ENCODE results near the gene FOSL1.

The FOSL1 gene

DNA sequence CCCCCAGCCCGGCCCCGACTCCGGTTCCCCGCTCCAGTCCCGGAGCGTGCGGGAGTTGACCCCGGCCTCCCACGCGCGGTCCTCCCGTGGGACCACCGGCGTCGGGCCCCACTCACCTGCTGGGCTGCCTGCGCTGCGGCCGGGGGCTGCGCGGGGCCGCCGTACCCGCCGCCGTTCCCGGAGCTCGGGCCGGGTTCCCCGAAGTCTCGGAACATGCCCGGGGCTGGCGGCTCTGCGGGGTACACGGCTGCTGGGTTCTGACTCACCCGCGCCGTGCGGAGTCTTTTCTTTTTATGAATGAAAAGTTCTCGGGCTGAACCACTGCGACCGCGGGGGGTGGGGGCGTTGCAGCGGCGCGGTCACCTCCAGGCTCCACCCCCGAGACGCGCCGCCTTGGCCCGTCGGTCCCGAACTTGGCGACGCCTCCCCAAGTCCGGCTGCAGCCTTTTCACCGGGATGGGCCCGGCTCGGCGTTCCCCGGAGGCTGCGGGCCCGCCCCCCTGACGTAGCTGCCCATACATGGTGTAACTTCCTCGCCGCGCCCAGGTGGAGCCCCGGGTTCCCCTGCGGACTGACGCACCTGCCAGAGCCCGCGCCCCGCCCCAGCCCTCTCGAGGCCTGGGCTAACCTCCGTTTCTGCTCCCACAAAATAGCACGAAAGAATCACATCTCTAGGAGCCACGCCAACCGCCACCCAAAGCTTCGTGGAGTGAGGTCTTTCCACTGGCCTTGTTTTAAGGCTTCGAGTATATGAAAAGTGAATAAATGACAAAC, at the start of gene FOSL1:
TSS of gene FOSL1 (minus strand) at position 264 of the 774 bp plus-strand sequence. CDS start at position 215, 49 bp downstream.
- DNase-seq, result peak; percentile 92 to 97

DNA sequence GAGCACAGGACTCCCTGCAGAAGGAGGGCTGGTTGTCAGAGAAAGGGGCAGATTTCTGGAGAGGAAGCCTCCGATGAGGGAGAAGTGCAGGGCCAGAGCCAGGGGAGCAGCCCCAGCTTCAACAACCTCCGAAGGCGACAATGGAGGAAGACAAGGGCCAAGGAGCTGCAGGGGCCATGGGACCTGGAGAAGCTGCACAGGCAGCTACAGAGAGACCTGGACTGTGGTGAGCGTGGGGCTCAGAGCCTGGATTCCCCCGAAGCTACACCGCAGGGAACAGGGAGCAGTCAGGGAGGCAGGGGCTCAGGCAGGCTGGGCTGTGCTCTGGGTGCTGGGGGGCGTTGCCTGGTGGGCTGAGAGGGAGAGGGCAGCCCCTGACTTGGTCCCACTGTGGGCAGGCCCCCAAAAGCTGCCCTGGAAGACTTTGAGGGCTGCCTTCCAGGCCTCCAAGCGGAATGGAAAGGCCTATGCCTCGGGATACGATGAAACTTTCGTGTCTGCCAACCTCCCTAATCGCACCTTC, 47.5 kb upstream of the FOSL1 start:
- DNase-seq, result no peak

DNA sequence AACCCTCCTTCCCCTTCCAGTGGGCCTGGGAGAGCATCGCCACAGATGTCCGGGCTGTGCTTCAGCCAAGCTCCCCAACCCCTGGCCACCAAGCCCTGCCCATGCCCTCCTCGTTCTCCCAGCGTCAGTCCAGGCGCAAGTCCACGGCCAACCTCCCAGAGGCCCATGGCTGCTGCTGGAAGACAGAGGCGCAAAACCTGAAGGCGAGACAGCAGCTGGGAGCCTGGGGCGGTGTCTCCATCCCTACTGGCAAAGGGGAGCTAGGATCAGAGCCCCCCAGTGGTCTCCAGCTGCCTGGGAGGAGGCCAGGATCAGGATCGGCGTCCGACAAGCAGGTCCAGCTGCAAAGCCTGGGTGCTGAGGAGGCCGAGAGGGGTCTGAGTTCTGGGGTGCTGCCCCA, 46.9 kb upstream of the FOSL1 start:
- DNase-seq, result no peak

DNA sequence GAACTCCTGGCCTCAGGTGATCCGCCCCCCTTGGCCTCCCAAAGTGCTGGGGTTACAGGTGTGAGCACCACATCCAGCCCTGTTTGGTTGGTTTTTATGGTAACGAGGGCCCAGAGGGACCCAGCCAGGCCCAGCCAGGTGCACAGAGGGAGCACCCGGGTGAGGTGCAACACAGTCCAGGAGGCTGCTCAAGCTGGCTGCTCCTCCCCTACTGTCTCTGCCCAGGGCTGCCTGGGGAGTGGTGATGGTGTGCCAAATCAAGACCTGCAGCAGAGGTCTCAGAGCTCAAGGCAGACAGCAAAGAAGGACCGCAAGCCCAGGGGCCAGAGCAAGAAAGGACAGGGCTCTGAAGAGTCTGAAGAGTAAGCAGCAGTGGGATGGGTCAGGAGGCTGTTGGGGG, 46.5 kb upstream of the FOSL1 start:
- DNase-seq, result no peak

DNA sequence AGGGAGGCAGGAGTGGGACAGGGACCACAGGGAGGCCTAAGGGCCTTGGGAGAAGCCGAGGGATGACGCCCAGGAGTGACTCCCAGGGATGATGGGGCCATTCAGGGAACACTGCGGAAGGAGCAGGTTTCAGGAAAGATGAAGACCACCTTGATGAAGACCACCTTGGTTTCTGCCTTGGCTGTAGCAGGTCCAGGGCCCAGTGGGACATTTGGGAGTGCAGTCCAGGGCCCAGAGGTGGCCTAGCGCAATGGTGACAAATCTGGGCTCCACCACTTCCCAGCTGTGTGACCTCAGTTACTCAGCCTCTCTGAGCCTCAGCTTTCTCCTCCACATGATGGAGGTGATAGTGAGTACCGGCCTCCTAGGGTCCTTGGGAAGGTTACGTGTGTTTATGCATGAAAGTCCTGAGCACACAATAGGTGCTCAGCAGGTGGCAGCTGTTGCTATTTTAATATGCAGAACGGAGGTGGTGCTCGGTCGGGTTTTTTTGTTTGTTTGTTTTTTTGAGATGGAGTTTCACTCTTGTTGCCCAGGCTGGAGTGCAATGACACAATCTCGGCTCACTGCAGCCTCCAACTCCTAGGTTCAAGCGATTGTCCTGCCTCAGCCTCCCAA, 45.9 kb upstream of the FOSL1 start:
- DNase-seq, result no peak

DNA sequence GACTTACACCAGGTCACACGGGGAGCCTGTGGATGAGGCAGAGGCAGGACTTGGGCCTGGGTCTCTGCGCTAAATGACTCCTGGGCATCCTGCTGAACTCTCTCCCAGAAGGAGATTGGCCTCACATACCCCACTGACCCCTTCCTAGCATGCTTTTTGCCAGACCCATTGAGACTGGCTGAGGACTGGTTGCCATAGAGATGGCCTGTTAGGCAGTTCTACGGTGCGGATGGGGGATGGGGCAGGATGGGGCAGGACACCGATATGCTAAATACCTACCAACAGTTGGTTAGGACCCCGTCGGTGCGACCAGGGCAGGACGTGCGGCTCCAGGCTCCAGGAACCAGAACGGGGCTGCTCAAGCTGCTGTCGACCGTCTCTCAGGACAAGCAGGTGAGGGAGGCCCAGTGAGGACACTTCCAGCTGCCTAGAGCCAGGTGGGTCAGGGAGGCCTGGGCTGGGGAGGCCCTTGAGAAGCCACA, 45.3 kb upstream of the FOSL1 start, which contains the start of gene TSGA10IP:
TSS of gene TSGA10IP (plus strand) at position 51 of the 482 bp plus-strand sequence. CDS start at position 247, 196 bp downstream.
- no peak for DNase-seq

DNA sequence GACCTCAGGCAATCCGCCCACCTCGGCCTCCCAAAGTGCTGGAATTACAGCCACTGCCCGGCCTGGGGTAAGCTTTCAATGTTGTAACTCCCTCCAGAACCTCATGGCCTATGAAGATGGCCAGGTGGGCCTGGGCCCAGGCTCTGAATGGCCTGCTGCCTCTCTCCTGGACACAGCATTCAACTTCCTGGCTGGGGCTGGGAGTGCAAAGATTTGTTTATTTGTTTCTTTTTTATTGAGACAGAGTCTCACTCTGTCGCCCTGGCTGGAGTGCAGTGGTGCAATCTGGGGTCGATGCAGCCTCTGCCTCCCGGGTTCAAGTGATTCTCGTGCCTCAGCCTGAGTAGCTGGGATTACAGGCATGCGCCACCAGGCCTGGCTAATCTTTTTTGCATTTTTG, 44.6 kb upstream of the FOSL1 start:
- DNase-seq, result no peak

DNA sequence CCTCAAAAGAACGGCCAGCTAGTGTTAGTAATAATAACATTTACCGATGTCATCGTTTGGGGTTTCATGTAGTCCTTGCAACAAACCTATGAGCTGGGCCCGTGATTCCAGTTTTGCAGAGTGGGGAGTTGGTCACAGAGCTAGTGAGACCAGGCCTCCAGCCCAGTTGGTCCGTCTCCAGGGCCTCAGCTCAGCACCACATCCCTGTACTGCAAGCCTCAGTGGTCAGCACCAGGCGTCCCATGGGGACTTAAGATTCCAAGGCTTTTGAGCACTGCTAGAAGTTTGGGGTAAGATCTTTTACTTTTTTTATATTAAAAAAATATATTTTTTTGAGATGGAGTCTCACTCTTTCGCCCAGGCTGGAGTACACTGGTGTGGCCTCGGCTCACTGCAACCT, 44.0 kb upstream of the FOSL1 start:
- DNase-seq, result no peak

DNA sequence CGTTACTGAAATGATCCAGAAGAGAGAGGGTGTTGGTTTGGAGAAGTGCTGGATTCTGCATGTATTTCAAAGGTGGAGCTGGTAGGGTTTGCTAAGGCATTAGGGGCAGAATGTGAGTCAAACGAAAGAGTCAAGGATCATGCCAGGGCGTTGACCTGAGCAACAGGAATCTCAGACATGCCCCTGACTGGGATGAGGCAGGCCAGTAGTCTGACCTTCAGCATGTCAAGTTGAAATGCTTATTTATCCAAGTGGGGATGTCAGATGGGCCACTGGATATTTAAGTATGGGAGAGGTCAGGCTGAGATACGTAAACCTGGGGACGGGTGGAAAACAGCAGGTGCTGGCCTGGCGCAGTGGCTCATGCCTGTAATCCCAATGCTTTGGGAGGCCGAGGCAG, 42.3 kb upstream of the FOSL1 start:
- DNase-seq, result no peak

DNA sequence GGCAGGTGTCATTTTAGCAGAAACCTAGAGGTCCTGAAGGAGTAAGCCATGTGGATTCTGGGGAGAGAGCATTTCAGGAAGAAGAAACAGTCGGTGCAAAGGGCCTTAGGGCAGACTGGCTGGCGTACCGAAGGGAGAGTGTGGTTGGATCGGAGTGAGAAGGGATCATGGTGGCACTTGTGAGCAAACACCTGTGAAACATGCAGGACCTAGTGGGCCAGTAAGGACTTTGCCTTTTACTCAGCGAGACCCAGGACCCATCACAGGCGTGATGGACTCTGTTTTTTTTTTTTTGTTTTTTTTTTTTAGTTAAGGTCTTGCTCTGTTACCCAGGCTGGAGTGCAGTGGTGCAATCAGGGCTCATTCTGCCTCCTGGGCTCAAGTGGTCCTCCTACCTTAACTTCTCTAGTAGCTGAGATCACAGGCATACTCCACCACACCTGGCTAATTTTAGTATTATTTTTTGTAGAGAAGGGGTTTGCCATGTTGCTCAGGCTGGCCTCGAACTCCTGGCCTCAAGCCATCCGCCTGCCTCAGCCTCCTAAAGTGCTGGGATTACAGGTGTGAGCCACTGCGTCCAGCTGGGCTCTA, 41.6 kb upstream of the FOSL1 start:
- DNase-seq, result no peak

DNA sequence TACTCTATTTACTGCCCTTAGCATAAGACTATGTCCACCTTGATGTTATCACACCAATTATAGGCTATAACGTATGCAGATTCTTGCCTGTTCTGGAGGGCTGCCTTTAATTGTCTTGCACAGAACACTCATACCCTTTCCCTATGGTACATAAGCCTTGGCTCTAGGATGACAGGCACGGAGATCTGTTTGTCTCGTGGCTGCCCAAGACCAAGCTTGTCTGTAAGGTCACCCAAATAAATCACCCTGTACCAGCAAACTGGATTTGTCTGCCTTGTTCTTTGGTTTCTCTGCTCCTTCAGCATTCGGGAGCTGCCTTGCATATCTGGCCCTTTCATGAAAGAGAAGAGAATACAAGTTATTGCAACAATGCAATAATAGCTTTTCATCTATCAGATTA, 37.6 kb upstream of the FOSL1 start:
- no peak for DNase-seq

DNA sequence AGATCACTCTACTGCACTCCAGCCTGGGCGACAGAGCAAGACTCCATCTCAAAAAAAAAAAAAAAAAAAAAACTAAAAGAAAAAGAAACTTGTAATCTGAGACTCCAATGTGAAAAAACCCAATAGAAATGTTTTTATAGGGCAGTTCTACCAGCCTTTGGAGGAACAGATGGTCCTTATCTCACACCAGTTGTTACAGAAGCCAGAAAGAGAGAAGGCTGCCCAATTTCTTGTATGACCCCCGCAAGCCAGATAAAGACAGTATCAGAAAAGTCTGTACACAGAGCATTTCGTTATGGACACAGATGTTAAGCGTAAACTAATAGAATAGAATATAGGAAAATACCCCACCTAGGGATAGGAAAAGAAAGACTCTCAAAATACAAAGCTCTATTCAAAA, 33.8 kb upstream of the FOSL1 start:
- no peak for DNase-seq

DNA sequence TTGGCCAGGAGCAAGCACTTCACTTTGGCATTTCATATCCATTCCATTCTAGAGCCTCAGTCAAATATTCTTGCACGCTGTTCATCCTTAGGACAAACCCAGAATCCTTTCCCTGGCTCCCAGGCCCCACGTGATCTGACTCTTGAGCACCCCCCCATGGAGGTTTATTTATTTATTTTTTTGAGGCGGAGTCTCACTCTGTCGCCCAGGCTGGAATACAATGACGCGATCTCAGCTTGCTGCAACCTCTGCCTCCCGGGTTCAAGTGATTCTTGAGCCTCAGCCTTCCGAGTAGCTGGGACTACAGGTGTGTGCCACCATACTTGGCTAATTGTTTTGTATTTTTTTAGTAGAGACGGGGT, 32.4 kb upstream of the FOSL1 start:
- no peak for DNase-seq

DNA sequence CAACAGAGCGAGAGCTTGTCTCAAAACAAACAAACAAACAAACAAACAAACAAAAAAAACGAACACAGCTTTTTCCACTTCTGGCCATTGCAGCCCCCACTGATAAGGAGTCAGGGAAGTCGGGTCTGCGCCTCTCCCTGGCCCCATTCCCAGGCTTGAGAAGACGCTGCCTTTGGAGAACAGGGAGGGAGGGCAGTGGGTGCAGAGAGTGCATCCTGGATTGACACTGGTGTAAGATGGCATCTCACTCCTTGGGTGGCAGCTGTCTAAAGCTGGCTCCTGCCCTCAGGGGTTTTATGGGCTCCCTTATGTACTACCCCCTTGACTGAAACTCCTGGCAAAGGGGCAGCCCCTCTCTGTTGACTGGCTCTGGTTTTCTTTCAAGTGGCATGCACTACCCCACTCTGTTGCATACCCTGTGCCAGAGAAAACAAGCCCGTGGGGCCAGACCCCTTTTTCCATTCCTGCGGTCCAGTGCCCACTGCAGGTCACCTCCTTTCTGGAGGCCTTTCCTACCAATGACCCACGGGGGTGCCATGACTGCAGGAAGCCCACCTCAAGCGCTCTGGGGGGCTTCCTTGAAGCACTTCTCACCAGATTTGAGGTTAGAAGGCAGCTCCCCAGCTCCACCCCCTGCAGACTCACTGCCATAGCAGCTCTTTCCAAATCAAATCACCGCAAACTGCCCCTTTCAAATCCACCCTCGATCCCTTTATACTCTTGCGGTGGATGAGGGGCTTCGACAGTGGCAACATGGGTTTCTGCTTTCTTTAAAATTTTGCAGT, 31.8 kb upstream of the FOSL1 start:
- no peak for DNase-seq

DNA sequence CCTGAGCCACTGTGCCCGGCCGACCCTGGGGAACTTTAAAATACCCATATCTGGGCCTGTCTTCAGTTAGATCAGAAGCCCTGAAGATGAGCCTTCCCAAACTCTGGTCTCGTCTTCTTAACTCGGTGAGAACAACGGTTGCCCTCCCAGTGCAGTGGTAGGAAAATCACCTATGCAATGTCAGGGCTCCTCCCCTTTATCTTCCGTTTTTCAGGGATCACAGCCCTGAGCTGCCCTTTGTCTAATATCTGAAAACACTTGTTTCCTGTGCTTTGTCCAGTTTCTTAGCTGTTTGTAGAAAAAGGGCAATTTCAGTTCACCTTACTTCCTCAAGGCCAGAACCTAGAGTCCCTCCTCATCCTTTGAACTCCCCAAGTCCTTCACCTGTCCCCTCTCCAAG, 28.5 kb upstream of the FOSL1 start:
- no peak for DNase-seq

DNA sequence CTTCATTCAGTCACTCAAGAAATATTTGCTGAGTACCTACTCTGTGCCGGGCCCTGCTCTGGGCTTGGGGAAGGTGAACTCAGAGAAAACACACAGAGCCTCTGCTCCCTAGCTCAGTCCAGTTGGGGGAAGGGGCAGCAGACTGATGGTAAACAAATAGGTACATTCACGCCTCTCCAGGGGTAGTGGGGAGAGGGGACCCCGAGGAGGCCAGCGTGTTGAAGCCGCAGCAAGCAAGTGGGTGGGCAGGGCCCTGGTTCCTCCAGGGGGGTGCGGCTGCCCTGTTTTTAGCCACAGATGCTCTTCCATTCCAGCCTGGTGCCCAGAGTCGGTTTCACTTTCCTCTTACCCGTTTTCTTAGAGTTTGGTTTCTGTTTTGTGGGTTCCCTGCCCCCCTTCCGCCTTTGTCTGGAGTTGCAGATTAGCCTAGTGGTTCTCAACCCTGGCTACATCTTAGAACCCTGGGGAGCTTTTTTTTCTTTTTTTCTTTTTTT, 27.8 kb upstream of the FOSL1 start:
- peak; percentile 69 to 72 for DNase-seq

DNA sequence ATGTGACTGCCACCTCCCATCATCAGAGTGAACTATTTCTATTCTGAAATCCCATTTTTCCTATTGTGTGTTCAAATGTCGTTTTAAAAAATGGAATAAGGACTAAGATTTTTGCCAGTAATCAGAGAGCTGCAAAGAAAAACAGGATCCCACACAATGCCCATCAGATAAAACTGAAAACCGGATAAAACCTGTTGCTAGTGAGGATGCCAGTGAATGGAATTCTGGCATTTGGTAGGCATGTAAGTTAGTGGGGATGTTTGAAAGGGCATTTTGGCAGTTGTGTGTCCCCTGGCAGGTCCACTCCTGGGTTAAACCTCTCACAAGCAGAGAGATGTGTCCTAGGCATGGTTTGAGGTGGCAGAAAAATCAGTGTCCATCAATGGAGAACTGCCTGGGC, 25.2 kb upstream of the FOSL1 start:
- DNase-seq, result no peak

DNA sequence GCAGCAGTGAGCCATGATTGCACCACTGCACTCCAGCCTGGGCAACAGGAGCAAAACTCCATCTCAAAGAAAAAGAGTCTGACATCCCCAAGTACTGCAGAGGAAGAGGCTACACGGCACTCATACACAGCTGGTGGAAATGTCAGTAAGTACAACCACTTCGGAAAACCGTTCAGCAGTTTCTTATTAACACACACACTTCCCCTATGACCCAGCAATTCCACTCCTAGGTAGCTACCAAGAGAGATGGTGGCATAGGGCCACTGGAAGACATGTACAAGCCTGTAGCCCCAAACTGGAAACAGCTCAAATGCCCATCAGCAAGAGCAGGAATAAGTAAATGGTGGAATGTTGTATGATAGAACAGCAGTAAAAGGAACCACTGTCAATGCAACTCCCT, 22.4 kb upstream of the FOSL1 start:
- no peak for DNase-seq

DNA sequence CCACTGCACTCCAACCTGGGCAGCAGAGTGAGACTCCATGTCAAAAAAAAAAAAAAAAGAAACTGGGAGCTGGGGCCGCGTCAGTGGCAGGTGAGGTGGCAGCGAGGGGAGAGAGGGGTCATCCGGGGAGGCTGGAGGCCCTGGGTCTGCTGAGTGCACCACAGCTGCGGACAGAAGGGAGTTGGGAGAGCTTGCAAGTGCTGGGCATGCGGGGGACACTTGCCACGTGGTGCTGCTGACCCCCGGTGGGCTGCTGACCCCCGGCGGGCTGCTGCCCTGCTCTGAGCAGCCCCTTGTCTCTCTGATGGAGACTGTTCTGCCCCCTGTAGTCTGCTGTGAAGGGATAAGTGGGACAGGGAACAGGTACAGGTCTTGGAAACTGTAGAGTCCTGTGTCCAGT, 21.7 kb upstream of the FOSL1 start:
- no peak for DNase-seq

DNA sequence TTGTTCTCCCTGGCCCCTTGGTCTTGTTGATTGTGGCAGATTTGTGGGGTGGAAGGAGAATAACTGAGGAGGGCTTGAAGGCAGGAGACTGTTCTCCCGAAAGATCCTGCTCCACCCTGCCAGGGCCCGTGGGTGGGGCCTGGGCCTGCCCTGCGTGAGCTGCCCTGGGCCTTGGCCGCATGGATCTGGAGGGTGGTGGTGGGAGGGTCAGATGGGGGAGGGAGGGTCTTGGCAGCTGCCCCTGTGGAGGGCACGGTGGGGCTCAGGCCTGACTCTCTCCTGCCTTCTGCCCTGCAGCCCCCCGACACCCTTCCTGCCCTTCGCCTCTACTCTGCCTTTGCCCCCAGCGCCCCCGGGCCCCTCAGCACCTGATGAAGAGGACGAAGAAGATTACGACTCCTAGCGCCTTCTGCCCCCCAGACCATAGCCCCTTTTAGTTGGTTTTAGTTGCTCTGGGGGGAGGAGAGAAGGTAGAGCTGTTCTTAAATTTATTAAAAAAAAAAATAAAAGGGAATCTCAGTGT, 20.9 kb upstream of the FOSL1 start:
- DNase-seq, result no peak

DNA sequence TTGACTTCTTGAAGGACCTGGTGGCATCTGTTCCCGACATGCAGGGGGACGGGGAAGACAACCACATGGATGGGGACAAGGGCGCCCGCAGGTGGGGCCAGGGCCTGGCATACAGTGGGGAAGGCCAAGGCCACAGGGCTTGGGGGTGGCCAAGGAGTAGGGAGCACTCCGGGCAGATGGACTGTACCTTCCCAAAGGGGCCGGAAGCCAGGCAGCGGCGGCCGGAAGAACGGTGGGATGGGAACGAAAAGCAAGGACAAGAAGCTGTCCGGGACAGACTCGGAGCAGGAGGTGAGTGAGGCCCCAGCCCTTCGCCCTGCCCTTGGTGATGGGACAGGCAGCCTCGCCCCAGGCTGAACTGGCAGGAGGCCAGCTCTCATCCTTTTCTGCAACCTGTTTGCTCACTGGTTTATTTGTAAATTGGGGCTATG, 20.2 kb upstream of the FOSL1 start:
- no peak for DNase-seq

DNA sequence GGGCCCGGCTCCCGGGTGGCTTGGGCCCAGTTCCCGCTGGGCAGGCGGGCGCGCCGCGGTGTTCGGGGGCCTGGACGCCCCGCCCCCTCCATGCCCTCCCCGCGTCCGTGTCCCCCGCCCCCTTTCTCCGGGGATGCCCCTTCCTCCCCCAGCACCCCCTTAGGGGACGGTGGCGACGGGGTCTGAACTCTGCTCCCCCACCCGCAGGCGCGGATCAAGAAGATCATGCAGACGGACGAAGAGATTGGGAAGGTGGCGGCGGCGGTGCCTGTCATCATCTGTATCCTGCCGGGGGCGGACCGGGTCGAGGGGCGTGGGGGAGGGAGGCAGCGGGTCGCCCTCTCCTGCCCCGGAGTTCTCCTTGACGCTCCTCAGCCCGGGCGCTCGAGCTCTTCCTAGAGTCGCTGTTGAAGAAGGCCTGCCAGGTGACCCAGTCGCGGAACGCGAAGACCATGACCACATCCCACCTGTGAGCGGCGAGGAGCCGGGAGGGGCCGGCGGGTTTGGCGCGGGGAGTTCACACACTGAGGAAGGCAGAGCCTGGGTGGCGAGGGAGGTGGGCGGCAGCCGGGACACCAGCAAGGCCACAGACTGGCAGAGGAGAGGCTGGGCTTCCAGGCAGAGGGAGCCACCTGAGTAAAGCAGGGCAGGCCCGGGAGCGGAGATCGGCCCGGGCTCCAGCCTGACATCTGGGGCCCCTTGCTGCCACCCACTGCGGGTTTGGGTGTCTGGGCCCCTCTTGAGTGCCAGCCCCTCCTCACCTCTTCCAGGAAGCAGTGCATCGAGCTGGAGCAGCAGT, 19.6 kb upstream of the FOSL1 start:
- peak; percentile 50 to 61 for DNase-seq
